Endodermal cell (in vitro differentiated cells): Measurements from ENCODE around the gene LRFN5. TPM values are rescaled to one million over a fixed set of nuclear protein-coding genes. Genes with fewer than 3 reads are reported as not detected.
"Not testable (repeated sequence)": the region's sequence is repeated elsewhere in the genome, so short reads cannot be mapped to it uniquely, and the experiment has no call there.

Experiments
- DNase-seq: peaks from one replicate; pipeline ENCODE4 v3.0.0-alpha.2; 2017
- H3K27ac ChIP-seq: 2 replicates; pipeline ENCODE4 v1.5.1; 2013; ENCODE audit warnings: mild to moderate bottlenecking, low read depth, low read length, moderate library complexity
- H3K27me3 ChIP-seq: 2 replicates; pipeline ENCODE4 v1.6.1; 2013; ENCODE audit warnings: mild to moderate bottlenecking, low read length, moderate library complexity; ENCODE audit not compliant: insufficient read depth, control insufficient read depth, poor library complexity, severe bottlenecking
- H3K36me3 ChIP-seq: 2 replicates; pipeline ENCODE4 v1.7.0; 2013; ENCODE audit warnings: mild to moderate bottlenecking, low read length, moderate library complexity; ENCODE audit not compliant: control insufficient read depth, insufficient read depth
- H3K4me1 ChIP-seq: one replicate; pipeline ENCODE4 v1.7.0; 2013; ENCODE audit warnings: low read length; ENCODE audit not compliant: control insufficient read depth, insufficient read depth
- H3K4me3 ChIP-seq: 2 replicates; pipeline ENCODE4 v1.5.1; 2013; ENCODE audit warnings: mild to moderate bottlenecking, low read length, moderate library complexity
- H3K9ac ChIP-seq: 2 replicates; pipeline ENCODE4 v1.6.1; 2013; ENCODE audit warnings: mild to moderate bottlenecking, low read length, moderate library complexity; ENCODE audit not compliant: poor library complexity, severe bottlenecking; ENCODE audit errors: extremely low read depth
- H3K9me3 ChIP-seq: 2 replicates; pipeline ENCODE4 v1.6.1; 2013; ENCODE audit warnings: mild to moderate bottlenecking, low read length, moderate library complexity; ENCODE audit not compliant: control insufficient read depth
- H3K27ac Mint-ChIP-seq: 2 replicates; pipeline ENCODE4 v1.8.0; 2020; ENCODE audit warnings: mixed read lengths
- H3K27me3 Mint-ChIP-seq: 2 replicates; pipeline ENCODE4 v1.8.0; 2021; ENCODE audit warnings: mild to moderate bottlenecking, mixed read lengths; ENCODE audit not compliant: insufficient read depth
- H3K36me3 Mint-ChIP-seq: 2 replicates; pipeline ENCODE4 v1.8.0; 2020; ENCODE audit warnings: low read depth, mixed read lengths
- H3K4me1 Mint-ChIP-seq: 2 replicates; pipeline ENCODE4 v1.8.0; 2020; ENCODE audit warnings: mixed read lengths
- H3K4me3 Mint-ChIP-seq: 2 replicates; pipeline ENCODE4 v1.8.0; 2020; ENCODE audit warnings: mild to moderate bottlenecking, moderate library complexity, mixed read lengths
- H3K9me3 Mint-ChIP-seq: 2 replicates; pipeline ENCODE4 v1.8.0; 2020; ENCODE audit warnings: mild to moderate bottlenecking, mixed read lengths
- CTCF ChIP-seq: fragments of 200-600 bp; sonication (generic); conservative IDR thresholded peaks from 2 replicates; pipeline ENCODE4 v1.5.0; 2021; ENCODE audit warnings: antibody characterized with exemption, mild to moderate bottlenecking
- WGBS, 2 experiments: methylation state at CpG; one replicate each; pipeline versions ENCODE4 v1.1.5 to v1.1.7; 2013; ENCODE audit warnings: missing lambda C conversion rate in 2 of 2, mixed read lengths in 1 of 2; ENCODE audit not compliant: insufficient coverage in 1 of 2, insufficient read length in 1 of 2; 5-methylcytosine and 5-hydroxymethylcytosine counted together
- long read RNA-seq, 4 experiments: library from polyadenylated mRNA in 2 of 4; library from RNA in 1 of 4; library from capped mRNA in 1 of 4; stranded (forward) in 3 of 4; unstranded in 1 of 4; transcript quantifications; one replicate each; pipeline ENCODE4 v2.0.0, GENCODE V29; 2020 to 2021; ENCODE audit warnings: inconsistent platforms in 1 of 4
- polyA plus RNA-seq, 2 experiments: library from polyadenylated mRNA; stranded (reverse); fragments of 50-300 nt; gene quantifications; one replicate each; pipeline ENCODE4 v1.2.3, GENCODE V29; 2013
- total RNA-seq, 2 donors: library from RNA; stranded (reverse); fragmentation: NEBNext Ultra II Directional in 1 of 2; extraction: Animal tissue kit (Norgen Biotek cat#: 25700) in 1 of 2; gene quantifications; 2 replicates in 1 of 2; 3 replicates in 1 of 2; pipeline ENCODE4 v1.2.1, GENCODE V29; 2021

LRFN5 gene
- total RNA-seq, result 1 to 10 TPM; 1.4 to 3.2 TPM
- 2.7 TPM for polyA plus RNA-seq (2013, experiment 1 of 2)
- 2.5 TPM for polyA plus RNA-seq (2013, experiment 2 of 2)
- long read RNA-seq, experiment 1, partial matches to known transcripts, result 1 of 2 reads
- long read RNA-seq, experiment 1, other reads (novel, unspliced or antisense), result 0 of 2 reads
- long read RNA-seq, experiment 2, partial matches to known transcripts, result 1 of 2 reads
- long read RNA-seq, experiment 2, other reads (novel, unspliced or antisense), result 0 of 2 reads
- long read RNA-seq, experiment 3, partial matches to known transcripts, result 0 of 5 reads
- long read RNA-seq, experiment 3, other reads (novel, unspliced or antisense), result 3 of 5 reads
- long read RNA-seq, experiment 4, result 0 reads

- Histone ChIP-seq H3K9ac (no peak within 1 kb of the TSS), H3K27ac (peak within 1 kb of the TSS; percentile 26), H3K36me3 (no peaks in the 10 kb centered on the region), H3K27me3 (peaks cover 58% of the 10 kb centered on the region), H3K4me1 (no peaks in the 10 kb centered on the region), H3K4me3 (peak within 1 kb of the TSS; percentile 97), H3K9me3 (no peaks in the 10 kb centered on the region)
- Mint-ChIP-seq H3K4me1 (peaks cover 33% of the 10 kb centered on the region), H3K27ac (peak within 1 kb of the TSS; percentile 73), H3K9me3 (no peaks in the 10 kb centered on the region), H3K4me3 (peak within 1 kb of the TSS; percentile 86), H3K27me3 (peaks cover 44% of the 10 kb centered on the region), H3K36me3 (no peaks in the 10 kb centered on the region)
- 0% methylated on average over 9 to 76 of the region's 76 CpGs for whole genome bisulfite sequencing, 2 experiments
- peak; percentile 20 for TF ChIP-seq CTCF
- DNase-seq, result peak; percentile 86
Measured at GRCh38 chr14:41606532-41607303, at the start of gene LRFN5. LRFN5 (plus strand) TSS chr14:41606876.

GRCh38 chr14:41558490-41558889 is 48.2 kb upstream of the LRFN5 start:
- Histone ChIP-seq H3K36me3 (no peaks in the 10 kb centered on the region), H3K4me3 (no peak overlapping the region), H3K27ac (no peak overlapping the region), H3K4me1 (peaks cover 2% of the 10 kb centered on the region), H3K9ac (no peak overlapping the region), H3K9me3 (no peaks in the 10 kb centered on the region), H3K27me3 (no peaks in the 10 kb centered on the region)
- no peak for TF ChIP-seq CTCF
- Mint-ChIP-seq H3K36me3 (no peaks in the 10 kb centered on the region), H3K27ac (no peak overlapping the region), H3K4me1 (peaks cover 23% of the 10 kb centered on the region), H3K9me3 (no peaks in the 10 kb centered on the region), H3K4me3 (no peak overlapping the region), H3K27me3 (no peaks in the 10 kb centered on the region)
- DNase-seq, result no peak

- H3K4me1 ChIP-seq, H3K4me1 Mint-ChIP-seq: not testable (repeated sequence)
- 100% methylated on average over 2 of the region's 3 CpGs; no CpG with 5 or more reads in 1 of the 2 experiments for WGBS, 2 experiments
Measured at GRCh38 chr14:41566864-41567263, 39.8 kb upstream of the LRFN5 start.

More at GRCh38 chr14:41566864-41567263, 39.8 kb upstream of the LRFN5 start:
- H3K27ac ChIP-seq, H3K9me3 ChIP-seq, H3K4me3 ChIP-seq, H3K27ac Mint-ChIP-seq, H3K4me3 Mint-ChIP-seq, H3K36me3 Mint-ChIP-seq, H3K27me3 Mint-ChIP-seq, H3K9ac ChIP-seq, DNase-seq, H3K36me3 ChIP-seq, H3K27me3 ChIP-seq: not testable (repeated sequence)
- peaks cover 15% of the 10 kb centered on the region for H3K9me3 Mint-ChIP-seq
